ENCODE results near the gene ASB10. TPM values are rescaled to one million over a fixed set of nuclear protein-coding genes. Genes with fewer than 3 reads are reported as not detected.

Gene ASB10
- not detected for total RNA-seq

DNA sequence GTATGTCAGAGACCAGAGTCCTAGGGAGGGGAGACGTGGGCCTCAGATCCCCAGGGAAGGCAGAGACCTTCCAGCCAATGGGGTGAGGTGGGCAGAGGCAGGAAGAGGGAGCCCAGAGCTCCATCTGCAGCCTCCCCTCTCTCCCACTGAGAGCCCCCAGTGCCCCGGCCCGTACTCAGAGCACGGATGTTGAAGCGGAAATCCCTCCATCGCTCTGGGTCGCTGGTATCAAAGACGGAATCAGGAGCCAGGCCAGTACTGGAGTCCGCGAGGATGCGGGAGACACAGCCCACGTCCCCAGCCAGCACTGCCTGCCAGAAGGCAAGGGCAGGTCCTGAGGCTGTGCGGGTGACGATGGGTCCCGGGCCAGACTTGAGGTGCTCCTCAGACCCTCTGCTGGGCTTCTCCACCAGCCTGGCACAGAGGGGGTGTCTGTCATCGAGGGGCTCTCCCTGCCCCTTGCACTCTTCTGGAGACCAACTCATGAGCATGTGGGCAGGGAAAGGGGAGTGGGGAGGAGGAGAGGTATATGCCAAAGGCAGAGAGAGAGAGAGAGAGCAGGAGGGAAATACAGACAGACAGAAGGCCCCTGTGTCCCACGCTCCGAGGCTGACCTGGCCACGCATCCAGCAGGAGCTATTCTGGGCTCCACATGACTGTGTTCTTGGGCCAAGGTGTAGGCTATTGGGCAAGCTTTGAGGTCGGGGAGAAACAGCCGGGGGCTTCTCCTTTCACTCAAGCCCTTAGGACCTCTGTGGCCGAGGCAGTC lies at the start of gene ASB10:
TSS of gene ASB10 (minus strand) at position 611 of the 769 bp plus-strand sequence. CDS start at position 491, 120 bp downstream.
- ATAC-seq (no peak), DNase-seq (no peak)
- no peak within 1 kb of the TSS for H3K4me3 Mint-ChIP-seq
- H3K4me1 Mint-ChIP-seq, result no peaks in the 10 kb centered on the region
- intact Hi-C loops (cut with DNase I, micrococcal nuclease), result no loop called here
- POLR2A ChIA-PET, result interaction anchor here (1.0 kb wide), 1 partner anchor 26 kb away, joined by 3 read pairs; no protein-coding TSS in a partner anchor
- no peaks in the 10 kb centered on the region for H3K27me3 Mint-ChIP-seq
- no peaks in the 10 kb centered on the region for H3K9me3 Mint-ChIP-seq (ENCODE audit: low read depth)
- CTCF ChIA-PET, result no interaction called here
- H3K36me3 Mint-ChIP-seq (ENCODE audit: low read depth), result no peaks in the 10 kb centered on the region
- no peak within 1 kb of the TSS for H3K27ac Mint-ChIP-seq

- no peak overlapping the region for H3K27ac Mint-ChIP-seq
- intact Hi-C loops (cut with DNase I, micrococcal nuclease), result no loop called here
These were observed 49.4 kb upstream of the ASB10 start for GRCh38 chr7:151236406-151236805.

GRCh38 chr7:151235091-151235787 lies 48.2 kb upstream of the ASB10 start:
- Mint-ChIP-seq H3K9me3 (ENCODE audit: low read depth) (no peaks in the 10 kb centered on the region), H3K27me3 (no peaks in the 10 kb centered on the region), H3K4me3 (peak overlapping the region; percentile 21), H3K36me3 (ENCODE audit: low read depth) (peaks cover 32% of the 10 kb centered on the region), H3K27ac (no peak overlapping the region), H3K4me1 (peaks cover 27% of the 10 kb centered on the region)
- intact Hi-C loops (cut with DNase I, micrococcal nuclease), result no loop called here
- ATAC-seq (no peak), DNase-seq (no peak)
- CTCF ChIA-PET, result interaction anchor here (1.3 to 3.8 kb wide), 2 partner anchors 8 to 11 kb away, joined by 6 to 41 read pairs; no protein-coding TSS in a partner anchor
- POLR2A ChIA-PET, result interaction anchor here (1.5 kb wide), 1 partner anchor 8 kb away, joined by 4 read pairs; no protein-coding TSS in a partner anchor

More at GRCh38 chr7:151236406-151236805, 49.4 kb upstream of the ASB10 start:
- Mint-ChIP-seq H3K9me3 (ENCODE audit: low read depth) (no peaks in the 10 kb centered on the region), H3K36me3 (ENCODE audit: low read depth) (peaks cover 35% of the 10 kb centered on the region), H3K27me3 (no peaks in the 10 kb centered on the region), H3K4me1 (peaks cover 24% of the 10 kb centered on the region), H3K4me3 (no peak overlapping the region)
- no peak for DNase-seq
- POLR2A ChIA-PET, result interaction anchor here (0.9 kb wide), 1 partner anchor 9 kb away, joined by 3 read pairs; the partner anchor contains the start of gene ABCF2
- no peak for ATAC-seq
- CTCF ChIA-PET, result interaction anchor here (0.6 to 1.7 kb wide), 5 partner anchors 9 to 96 kb away, joined by 3 to 5 read pairs (median 5); partner anchors contain the start of gene ABCF2

- POLR2A ChIA-PET, result interaction anchor here (1.5 kb wide), 1 partner anchor 9 kb away, joined by 4 read pairs; no protein-coding TSS in a partner anchor
- no peak for ATAC-seq
These were observed 46.8 kb upstream of the ASB10 start for GRCh38 chr7:151233804-151234203.

DNA sequence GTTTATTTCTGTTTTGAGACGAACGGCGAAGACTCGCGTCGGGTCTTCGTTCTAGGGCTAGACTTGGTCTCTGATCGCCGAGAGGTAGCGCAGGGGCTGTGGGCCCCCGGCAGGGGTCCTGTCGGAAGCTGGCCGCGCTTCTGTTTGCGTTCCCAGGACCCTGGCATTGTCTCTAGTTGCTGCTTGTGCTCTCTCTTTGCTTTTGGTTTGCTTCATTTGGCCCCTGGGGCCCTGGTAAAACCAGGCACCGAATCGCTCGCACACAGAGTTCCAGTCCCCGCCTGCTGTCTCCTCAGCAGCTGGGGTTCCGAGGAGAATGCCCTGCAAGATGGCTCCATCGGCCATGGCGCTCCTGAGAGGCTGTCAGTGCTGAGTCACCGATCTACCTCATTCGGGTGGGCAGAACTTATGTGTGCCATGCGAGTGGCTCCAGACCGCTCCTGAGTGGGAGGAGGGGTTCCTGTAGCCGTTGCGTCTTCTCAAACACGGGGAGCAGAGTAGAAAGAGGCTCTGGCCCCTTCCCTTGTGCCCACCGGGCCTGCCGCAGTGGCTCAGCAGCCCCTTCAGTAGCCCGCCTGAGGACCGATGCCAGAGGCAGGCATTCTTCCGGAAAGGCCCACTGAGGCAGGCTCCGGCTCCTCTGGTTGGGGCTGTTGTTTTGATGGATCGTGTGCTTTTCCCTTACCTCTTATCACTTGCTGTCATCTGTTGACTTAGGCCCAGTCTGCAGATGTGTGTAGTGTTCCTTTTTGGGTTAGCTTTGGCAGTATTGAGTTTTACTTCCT lies 46.1 kb upstream of the ASB10 start:
- H3K27ac Mint-ChIP-seq, result peak overlapping the region; percentile 99

More at GRCh38 chr7:151233804-151234203, 46.8 kb upstream of the ASB10 start:
- peaks cover 28% of the 10 kb centered on the region for H3K36me3 Mint-ChIP-seq (ENCODE audit: low read depth)
- H3K4me1 Mint-ChIP-seq, result peaks cover 27% of the 10 kb centered on the region
- intact Hi-C loops (cut with DNase I, micrococcal nuclease), result loop anchor here in 1 of 2 experiments (1.0 to 2.0 kb wide), 4 partner anchors 10 to 399 kb away; partner anchors contain the start of genes FASTK and RHEB
- H3K27me3 Mint-ChIP-seq, result no peaks in the 10 kb centered on the region
- H3K27ac Mint-ChIP-seq, result peak overlapping the region; percentile 99
- CTCF ChIA-PET, result interaction anchor here (1.0 to 3.8 kb wide), 5 partner anchors 10 to 124 kb away, joined by 3 to 41 read pairs (median 6); no protein-coding TSS in a partner anchor
- H3K4me3 Mint-ChIP-seq, result peak overlapping the region; percentile 98
- H3K9me3 Mint-ChIP-seq (ENCODE audit: low read depth), result no peaks in the 10 kb centered on the region
- no peak for DNase-seq

GRCh38 chr7:151232091-151232916 lies 45.3 kb upstream of the ASB10 start, which contains the start of gene CHPF2:
TSS of gene CHPF2 (plus strand) at chr7:151232483. CDS start at chr7:151234012, 1,529 bp downstream.
- H3K9me3 Mint-ChIP-seq (ENCODE audit: low read depth), result no peaks in the 10 kb centered on the region
- H3K27me3 Mint-ChIP-seq, result no peaks in the 10 kb centered on the region
- H3K36me3 Mint-ChIP-seq (ENCODE audit: low read depth), result peaks cover 26% of the 10 kb centered on the region
- peak within 1 kb of the TSS; percentile 99 for H3K27ac Mint-ChIP-seq
- DNase-seq (peak; percentile 95), ATAC-seq (peak; percentile 90)
- peak within 1 kb of the TSS; percentile 98 for H3K4me3 Mint-ChIP-seq
- intact Hi-C loops (cut with DNase I, micrococcal nuclease), result loop anchor here in 1 of 2 experiments (1.0 to 2.0 kb wide), 4 partner anchors 71 to 400 kb away; partner anchors contain the start of genes FASTK and RHEB
- ChIA-PET CTCF (interaction anchor here (0.5 to 3.8 kb wide), 4 partner anchors 11 to 226 kb away, joined by 3 to 41 read pairs (median 4); no protein-coding TSS in a partner anchor), POLR2A (no interaction called here)
- H3K4me1 Mint-ChIP-seq, result peaks cover 34% of the 10 kb centered on the region

More for the DNA sequence above, 46.1 kb upstream of the ASB10 start:
- peak overlapping the region; percentile 98 for H3K4me3 Mint-ChIP-seq
- no peaks in the 10 kb centered on the region for H3K9me3 Mint-ChIP-seq (ENCODE audit: low read depth)
- ChIA-PET CTCF (interaction anchor here (0.5 to 3.8 kb wide), 7 partner anchors 10 to 896 kb away, joined by 3 to 41 read pairs (median 4); no protein-coding TSS in a partner anchor), POLR2A (interaction anchor here (1.5 kb wide), 1 partner anchor 10 kb away, joined by 4 read pairs; no protein-coding TSS in a partner anchor)
- H3K27me3 Mint-ChIP-seq, result no peaks in the 10 kb centered on the region
- peaks cover 30% of the 10 kb centered on the region for H3K4me1 Mint-ChIP-seq
- peaks cover 26% of the 10 kb centered on the region for H3K36me3 Mint-ChIP-seq (ENCODE audit: low read depth)
- peak; percentile 88 for ATAC-seq
- peak; percentile 89 for DNase-seq
- intact Hi-C loops (cut with DNase I, micrococcal nuclease), result loop anchor here in 1 of 2 experiments (1.0 to 2.0 kb wide), 5 partner anchors 11 to 400 kb away; partner anchors contain the start of genes FASTK and RHEB

- H3K27me3 Mint-ChIP-seq, result no peaks in the 10 kb centered on the region
- no peak overlapping the region for H3K27ac Mint-ChIP-seq
- peaks cover 42% of the 10 kb centered on the region for H3K4me1 Mint-ChIP-seq
- no peaks in the 10 kb centered on the region for H3K9me3 Mint-ChIP-seq (ENCODE audit: low read depth)
- H3K36me3 Mint-ChIP-seq (ENCODE audit: low read depth), result peaks cover 33% of the 10 kb centered on the region
- intact Hi-C loops (cut with DNase I, micrococcal nuclease), result no loop called here
- POLR2A ChIA-PET, result no interaction called here
- CTCF ChIA-PET, result interaction anchor here (7.1 kb wide), 1 partner anchor 13 kb away, joined by 49 read pairs; no protein-coding TSS in a partner anchor
- peak overlapping the region; percentile 98 for H3K4me3 Mint-ChIP-seq
- DNase-seq (no peak), ATAC-seq (no peak)
These were observed 44.0 kb upstream of the ASB10 start for GRCh38 chr7:151231080-151231479.

- ATAC-seq (no peak), DNase-seq (no peak)
- H3K4me3 Mint-ChIP-seq, result no peak overlapping the region
- peaks cover 35% of the 10 kb centered on the region for H3K36me3 Mint-ChIP-seq (ENCODE audit: low read depth)
- ChIA-PET POLR2A (interaction anchor here (0.7 kb wide), 3 partner anchors 23 to 149 kb away, joined by 3 to 7 read pairs (median 3); partner anchors contain the start of gene FASTK), CTCF (interaction anchor here (7.1 kb wide), 1 partner anchor 15 kb away, joined by 49 read pairs; no protein-coding TSS in a partner anchor)
- intact Hi-C loops (cut with DNase I, micrococcal nuclease), result loop anchor here (5.0 kb wide), 2 partner anchors 147 to 217 kb away; partner anchors contain the start of genes FASTK (in 1 of the 2) and TMUB1 (in 1 of the 2)
- H3K4me1 Mint-ChIP-seq, result peaks cover 50% of the 10 kb centered on the region
- no peaks in the 10 kb centered on the region for H3K9me3 Mint-ChIP-seq (ENCODE audit: low read depth)
- H3K27me3 Mint-ChIP-seq, result no peaks in the 10 kb centered on the region
- no peak overlapping the region for H3K27ac Mint-ChIP-seq
These were observed 42.2 kb upstream of the ASB10 start for GRCh38 chr7:151229249-151229648.

GRCh38 chr7:151228024-151228866 lies 41.2 kb upstream of the ASB10 start:
- ATAC-seq, result no peak
- H3K9me3 Mint-ChIP-seq (ENCODE audit: low read depth), result no peaks in the 10 kb centered on the region
- peaks cover 39% of the 10 kb centered on the region for H3K36me3 Mint-ChIP-seq (ENCODE audit: low read depth)
- H3K4me3 Mint-ChIP-seq, result peak overlapping the region; percentile 92
- DNase-seq, result no peak
- ChIA-PET POLR2A (no interaction called here), CTCF (interaction anchor here (0.9 to 7.1 kb wide), 6 partner anchors 8 to 217 kb away, joined by 3 to 49 read pairs (median 4); no protein-coding TSS in a partner anchor)
- peaks cover 43% of the 10 kb centered on the region for H3K4me1 Mint-ChIP-seq
- H3K27ac Mint-ChIP-seq, result peak overlapping the region; percentile 92
- H3K27me3 Mint-ChIP-seq, result no peaks in the 10 kb centered on the region
- intact Hi-C loops (cut with DNase I, micrococcal nuclease), result loop anchor here (5.0 kb wide), 2 partner anchors 146 to 216 kb away; partner anchors contain the start of genes FASTK (in 1 of the 2) and TMUB1 (in 1 of the 2)

Measured in activated CD4-positive, alpha-beta T cell treated with anti-CD3 and anti-CD28 coated beads for 36 hours (primary cell).